ENCODE results near the gene RGS1.

RGS1 gene

GRCh38 chr1:192535916-192536664 is 39.5 kb upstream of the RGS1 start:
- FAIRE-seq, result no peak

GRCh38 chr1:192538407-192539296 is 36.9 kb upstream of the RGS1 start:
- FAIRE-seq (peak; percentile 88), DNase-seq (ENCODE audit: insufficient read length, low spot score) (no peak)
- TF ChIP-seq POLR2AphosphoS5 (IDR thresholded peaks at IDR 0.05; ENCODE audit: low read depth, low read length) (no peak), PAX5 (IDR thresholded peaks at IDR 0.05; ENCODE audit: insufficient read depth, low read length, severe bottlenecking) (no peak), SPI1 (IDR thresholded peaks at IDR 0.05; ENCODE audit: low read depth, low read length) (0 out of 2 replicates have a peak, but pooled peaks have one; percentile 22), POLR2A (IDR thresholded peaks at IDR 0.05; ENCODE audit: low read depth, low read length) (0 out of 2 replicates have a peak, but pooled peaks have one; percentile 16)

More at GRCh38 chr1:192535916-192536664, 39.5 kb upstream of the RGS1 start:
- no peak for DNase-seq (ENCODE audit: insufficient read length, low spot score)
- TF ChIP-seq POU2F2 (IDR thresholded peaks at IDR 0.05; ENCODE audit: low read depth, low read length) (no peak), POLR2AphosphoS5 (IDR thresholded peaks at IDR 0.05; ENCODE audit: low read depth, low read length) (no peak), POLR2A (IDR thresholded peaks at IDR 0.05; ENCODE audit: low read depth, low read length) (no peak), TAF1 (IDR thresholded peaks at IDR 0.05; ENCODE audit: low read depth, low read length) (no peak), PAX5 (IDR thresholded peaks at IDR 0.05; ENCODE audit: insufficient read depth, low read length, severe bottlenecking) (no peak), SPI1 (IDR thresholded peaks at IDR 0.05; ENCODE audit: low read depth, low read length) (no peak)

- FAIRE-seq, result peak; percentile 65
- DNase-seq (ENCODE audit: insufficient read length, low spot score), result no peak
- no peak for TF ChIP-seq SPI1 (IDR thresholded peaks at IDR 0.05; ENCODE audit: low read depth, low read length)
- no peak for TF ChIP-seq PAX5 (IDR thresholded peaks at IDR 0.05; ENCODE audit: insufficient read depth, low read length, severe bottlenecking)
- 0 out of 2 replicates have a peak, but pooled peaks have one; percentile 5 for TF ChIP-seq POLR2A (IDR thresholded peaks at IDR 0.05; ENCODE audit: low read depth, low read length)
- TF ChIP-seq POLR2AphosphoS5 (IDR thresholded peaks at IDR 0.05; ENCODE audit: low read depth, low read length), result no peak
- TF ChIP-seq POU2F2 (IDR thresholded peaks at IDR 0.05; ENCODE audit: low read depth, low read length), result no peak
These were observed 36.1 kb upstream of the RGS1 start for GRCh38 chr1:192539297-192540092.

GRCh38 chr1:192543445-192543844 is 32.1 kb upstream of the RGS1 start:
- TF ChIP-seq TAF1 (IDR thresholded peaks at IDR 0.05; ENCODE audit: low read depth, low read length) (no peak), SPI1 (IDR thresholded peaks at IDR 0.05; ENCODE audit: low read depth, low read length) (no peak), POLR2AphosphoS5 (IDR thresholded peaks at IDR 0.05; ENCODE audit: low read depth, low read length) (no peak), POU2F2 (IDR thresholded peaks at IDR 0.05; ENCODE audit: low read depth, low read length) (no peak), PAX5 (IDR thresholded peaks at IDR 0.05; ENCODE audit: insufficient read depth, low read length, severe bottlenecking) (no peak), POLR2A (IDR thresholded peaks at IDR 0.05; ENCODE audit: low read depth, low read length) (no peak)
- FAIRE-seq, result no peak

GRCh38 chr1:192545896-192546521 is 29.6 kb upstream of the RGS1 start:
- FAIRE-seq, result peak; percentile 93
- DNase-seq (ENCODE audit: insufficient read length, low spot score), result no peak
- TF ChIP-seq POLR2AphosphoS5 (IDR thresholded peaks at IDR 0.05; ENCODE audit: low read depth, low read length) (peak; percentile 52; the same call in 1 of the 2 replicates), SPI1 (IDR thresholded peaks at IDR 0.05; ENCODE audit: low read depth, low read length) (peak; percentile 40), POU2F2 (IDR thresholded peaks at IDR 0.05; ENCODE audit: low read depth, low read length) (peak; percentile 89), TAF1 (IDR thresholded peaks at IDR 0.05; ENCODE audit: low read depth, low read length) (no peak), POLR2A (IDR thresholded peaks at IDR 0.05; ENCODE audit: low read depth, low read length) (peak; percentile 42; the same call in 1 of the 2 replicates), PAX5 (IDR thresholded peaks at IDR 0.05; ENCODE audit: insufficient read depth, low read length, severe bottlenecking) (no peak)

More at GRCh38 chr1:192543445-192543844, 32.1 kb upstream of the RGS1 start:
- no peak for DNase-seq (ENCODE audit: insufficient read length, low spot score)

GRCh38 chr1:192546596-192547190 is 28.9 kb upstream of the RGS1 start:
- FAIRE-seq (no peak), DNase-seq (ENCODE audit: insufficient read length, low spot score) (no peak)
- TF ChIP-seq POLR2A (IDR thresholded peaks at IDR 0.05; ENCODE audit: low read depth, low read length) (no peak), TAF1 (IDR thresholded peaks at IDR 0.05; ENCODE audit: low read depth, low read length) (no peak), POLR2AphosphoS5 (IDR thresholded peaks at IDR 0.05; ENCODE audit: low read depth, low read length) (no peak), SPI1 (IDR thresholded peaks at IDR 0.05; ENCODE audit: low read depth, low read length) (no peak), PAX5 (IDR thresholded peaks at IDR 0.05; ENCODE audit: insufficient read depth, low read length, severe bottlenecking) (no peak), POU2F2 (IDR thresholded peaks at IDR 0.05; ENCODE audit: low read depth, low read length) (no peak)

- DNase-seq (ENCODE audit: insufficient read length, low spot score), result no peak
- peak; percentile 55 for FAIRE-seq
- TF ChIP-seq POLR2AphosphoS5 (IDR thresholded peaks at IDR 0.05; ENCODE audit: low read depth, low read length) (no peak), SPI1 (IDR thresholded peaks at IDR 0.05; ENCODE audit: low read depth, low read length) (no peak), TAF1 (IDR thresholded peaks at IDR 0.05; ENCODE audit: low read depth, low read length) (no peak), POU2F2 (IDR thresholded peaks at IDR 0.05; ENCODE audit: low read depth, low read length) (no peak), POLR2A (IDR thresholded peaks at IDR 0.05; ENCODE audit: low read depth, low read length) (no peak)
These were observed 28.1 kb upstream of the RGS1 start for GRCh38 chr1:192547501-192547900.

GRCh38 chr1:192549937-192550336 is 25.6 kb upstream of the RGS1 start:
- TF ChIP-seq POLR2AphosphoS5 (IDR thresholded peaks at IDR 0.05; ENCODE audit: low read depth, low read length), result no peak
- TF ChIP-seq PAX5 (IDR thresholded peaks at IDR 0.05; ENCODE audit: insufficient read depth, low read length, severe bottlenecking), result no peak
- no peak for TF ChIP-seq POLR2A (IDR thresholded peaks at IDR 0.05; ENCODE audit: low read depth, low read length)
- no peak for TF ChIP-seq SPI1 (IDR thresholded peaks at IDR 0.05; ENCODE audit: low read depth, low read length)
- no peak for TF ChIP-seq TAF1 (IDR thresholded peaks at IDR 0.05; ENCODE audit: low read depth, low read length)
- TF ChIP-seq POU2F2 (IDR thresholded peaks at IDR 0.05; ENCODE audit: low read depth, low read length), result no peak
- DNase-seq (ENCODE audit: insufficient read length, low spot score) (no peak), FAIRE-seq (no peak)
